PC-9 (cell line): Measurements from ENCODE around the gene LZTFL1.

ENCODE experiments used
- EZH2 ChIP-seq: fragments of 200-600 bp; sonication (generic); IDR thresholded peaks from 2 replicates; pipeline ENCODE4 v1.8.0; 2017; ENCODE audit warnings: antibody characterized with exemption, low read depth
- TF ChIP-seq, protein P1 (sequence below): fragments of 200-600 bp; sonication (generic); conservative IDR thresholded peaks from 2 replicates; pipeline ENCODE4 v1.6.1; 2017; ENCODE audit warnings: mixed run types, antibody characterized with exemption, mild to moderate bottlenecking, moderate library complexity

DNA sequence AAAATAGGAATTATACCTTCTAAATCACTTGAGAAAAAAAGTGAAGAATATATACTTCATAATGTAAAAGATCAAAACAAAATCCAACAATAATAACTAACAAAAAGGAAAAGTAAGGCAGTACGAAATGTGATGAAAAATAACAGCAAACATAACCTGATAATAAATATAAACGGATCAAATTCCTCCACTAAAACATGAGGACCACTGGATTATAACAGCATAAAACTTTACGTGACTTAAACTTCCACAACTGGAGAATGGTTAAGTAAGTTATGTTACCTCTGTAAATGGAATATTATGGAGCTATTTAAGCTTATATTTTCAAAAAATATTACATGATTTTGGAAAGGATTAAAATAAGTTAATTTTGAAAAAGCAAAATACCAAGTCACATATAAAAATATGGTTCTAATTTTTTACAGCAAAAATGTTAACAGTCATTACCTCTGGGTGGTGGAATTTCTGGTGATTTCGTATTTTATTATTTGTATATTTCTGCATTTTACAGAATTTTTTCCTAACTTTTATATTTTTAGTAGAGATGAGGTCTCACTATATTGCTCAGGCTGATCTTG, 52.6 kb downstream of the LZTFL1 start:
- TF ChIP-seq, protein P1, sequence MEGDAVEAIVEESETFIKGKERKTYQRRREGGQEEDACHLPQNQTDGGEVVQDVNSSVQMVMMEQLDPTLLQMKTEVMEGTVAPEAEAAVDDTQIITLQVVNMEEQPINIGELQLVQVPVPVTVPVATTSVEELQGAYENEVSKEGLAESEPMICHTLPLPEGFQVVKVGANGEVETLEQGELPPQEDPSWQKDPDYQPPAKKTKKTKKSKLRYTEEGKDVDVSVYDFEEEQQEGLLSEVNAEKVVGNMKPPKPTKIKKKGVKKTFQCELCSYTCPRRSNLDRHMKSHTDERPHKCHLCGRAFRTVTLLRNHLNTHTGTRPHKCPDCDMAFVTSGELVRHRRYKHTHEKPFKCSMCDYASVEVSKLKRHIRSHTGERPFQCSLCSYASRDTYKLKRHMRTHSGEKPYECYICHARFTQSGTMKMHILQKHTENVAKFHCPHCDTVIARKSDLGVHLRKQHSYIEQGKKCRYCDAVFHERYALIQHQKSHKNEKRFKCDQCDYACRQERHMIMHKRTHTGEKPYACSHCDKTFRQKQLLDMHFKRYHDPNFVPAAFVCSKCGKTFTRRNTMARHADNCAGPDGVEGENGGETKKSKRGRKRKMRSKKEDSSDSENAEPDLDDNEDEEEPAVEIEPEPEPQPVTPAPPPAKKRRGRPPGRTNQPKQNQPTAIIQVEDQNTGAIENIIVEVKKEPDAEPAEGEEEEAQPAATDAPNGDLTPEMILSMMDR = no peak
- TF ChIP-seq EZH2 = no peak
